Vagina (tissue), 2 donors: ENCODE data around the gene TMPRSS4.

Source experiments
- POLR2A ChIP-seq, 2 donors: fragments of 450-650 bp; IDR thresholded peaks; one replicate each; pipeline ENCODE4 v1.6.1; 2017; ENCODE audit warnings: antibody characterized with exemption in 2 of 2, mild to moderate bottlenecking in 2 of 2, moderate library complexity in 2 of 2
- POLR2AphosphoS5 ChIP-seq, 2 donors: sonication (generic); formaldehyde crosslinking; IDR thresholded peaks; one replicate each; pipeline ENCODE4 v1.9.0; 2017; ENCODE audit warnings: antibody characterized with exemption in 2 of 2, mild to moderate bottlenecking in 2 of 2, low read depth in 1 of 2; ENCODE audit not compliant: insufficient read depth in 1 of 2

DNA sequence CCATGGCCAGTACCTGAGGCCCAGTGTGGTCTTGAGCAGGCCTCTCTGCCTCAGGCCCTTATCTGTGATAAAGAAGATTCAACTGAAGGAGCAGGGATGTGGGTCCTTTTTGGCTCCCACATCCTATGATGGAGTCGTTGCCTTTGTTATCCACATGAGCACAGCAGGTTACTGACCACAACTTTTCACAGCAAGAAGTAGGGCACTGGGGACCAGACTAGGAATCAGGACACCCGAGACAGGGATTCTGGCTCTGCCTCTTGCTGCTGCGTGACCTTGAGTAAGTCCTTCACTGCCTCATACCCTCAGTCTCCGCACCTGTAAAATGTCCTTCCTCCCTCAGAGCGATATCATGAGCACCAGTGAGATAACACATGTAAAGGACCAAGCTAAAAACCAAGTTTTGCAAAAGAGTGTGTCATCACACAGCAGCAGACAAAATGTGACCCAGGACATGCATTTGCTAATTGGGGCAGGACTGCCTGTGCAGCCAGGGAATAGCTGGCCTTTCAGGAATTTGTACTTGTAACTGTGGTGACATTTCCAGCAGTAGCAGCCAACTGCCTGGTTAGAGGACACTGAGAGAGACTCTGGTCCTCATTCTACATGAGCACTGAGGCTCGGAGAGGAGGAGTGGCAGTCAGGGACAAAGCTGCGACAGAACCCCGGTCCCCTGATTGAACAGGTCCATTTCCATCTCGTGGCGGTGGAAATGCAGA is 23.1 kb downstream of the TMPRSS4 start:
- TF ChIP-seq POLR2AphosphoS5 (IDR thresholded peaks at IDR 0.05; ENCODE audit: insufficient read depth in 1 of 2, low read depth in 1 of 2) (no peak), POLR2A (IDR thresholded peaks at IDR 0.05) (no peak)
